K562 (cell line): ENCODE data around the gene PSMA7. TPM values are rescaled to one million over a fixed set of nuclear protein-coding genes. Genes with fewer than 3 reads are reported as not detected.

Source experiments
- ATAC-seq: fragments of 200-7000 bp; cut with Tn5 transposase; 3 replicates; pipeline ENCODE4 v1.9.1; 2020; ENCODE audit warnings: moderate library complexity
- BruUV-seq: library from RNA; stranded (reverse); fragments of 400-500 nt; replicated peaks from 2 replicates; lab custom pipeline; 2021; lab: Mats Ljungman, UMichigan
- CTCF ChIA-PET: fragments of 300-600 bp; formaldehyde crosslinking; extraction: SDS; loops from one replicate; lab custom pipeline; 2021; ENCODE audit warnings: low intra/inter-chr PET ratio; lab: Yijun Ruan, JAX
- POLR2A ChIA-PET: fragments of 300-600, 350-650 bp; sonication (Branson Sonifier 250); formaldehyde crosslinking; extraction: SDS; loops from one replicate; lab custom pipeline; 2021; ENCODE audit warnings: antibody characterized with exemption, inconsistent platforms; lab: Yijun Ruan, JAX
- DNase-seq, 4 experiments: peaks; one replicate each; pipeline versions ENCODE4 v3.0.0 to v3.0.0-alpha.2; 2011 to 2018; ENCODE audit warnings: low spot score in 3 of 4, mixed read lengths in 3 of 4; ENCODE audit errors: extremely low read depth in 1 of 4
- FAIRE-seq: peaks from 2 replicates; lab custom pipeline; 2011; peaks lifted over from hg19 to GRCh38; lab: Jason Lieb, UNC
- H2AFZ ChIP-seq: 2 replicates; pipeline ENCODE4 v1.6.0; 2011; ENCODE audit warnings: low read depth, low read length, control low read depth, inconsistent platforms
- H3K27ac ChIP-seq: fragments of 200-600 bp; 3 replicates; pipeline ENCODE4 v1.8.0; 2011; ENCODE audit warnings: low read depth, mild to moderate bottlenecking, control low read depth, inconsistent platforms, low read length, moderate library complexity, mixed read lengths; ENCODE audit errors: extremely low read depth
- H3K27me3 ChIP-seq, 2 experiments: fragments of 300-600 bp in 1 of 2; 2 replicates in 1 of 2; 3 replicates in 1 of 2; pipeline versions ENCODE4 v1.6.0 to v1.8.0; 2011; ENCODE audit warnings: inconsistent platforms in 2 of 2, low read length in 2 of 2, mild to moderate bottlenecking in 1 of 2, mixed read lengths in 1 of 2, moderate library complexity in 1 of 2; ENCODE audit not compliant: control insufficient read depth in 2 of 2, insufficient read depth in 2 of 2
- H3K36me3 ChIP-seq: fragments of 300-600 bp; 3 replicates; pipeline ENCODE4 v1.8.0; 2011; ENCODE audit warnings: mild to moderate bottlenecking, low read length, inconsistent platforms; ENCODE audit not compliant: control insufficient read depth, insufficient read depth
- H3K4me1 ChIP-seq, 2 experiments: fragments of 200-600 bp in 1 of 2; replicated peaks in 1 of 2; 2 replicates in 1 of 2; 3 replicates in 1 of 2; pipeline versions ENCODE4 v1.5.1 to v1.8.0; 2011; ENCODE audit warnings: inconsistent platforms in 2 of 2, low read length in 2 of 2, mild to moderate bottlenecking in 1 of 2, mixed read lengths in 1 of 2, moderate library complexity in 1 of 2; ENCODE audit not compliant: control insufficient read depth in 2 of 2, insufficient read depth in 2 of 2
- H3K4me2 ChIP-seq: 2 replicates; pipeline ENCODE4 v1.6.1; 2011; ENCODE audit warnings: low read length, control low read depth, inconsistent platforms, mixed read lengths; ENCODE audit not compliant: insufficient read depth
- H3K4me3 ChIP-seq: fragments of 200-600 bp; sonication (generic), shearing (Covaris generic); 2 replicates; pipeline ENCODE4 v1.5.1; 2016; ENCODE audit warnings: control low read depth, inconsistent platforms
- H3K79me2 ChIP-seq: fragments of 200-600 bp; 3 replicates; pipeline ENCODE4 v1.8.0; 2011; ENCODE audit warnings: low read length, inconsistent platforms; ENCODE audit not compliant: control insufficient read depth, insufficient read depth
- H3K9ac ChIP-seq, 2 experiments: 2 replicates each; pipeline versions ENCODE4 v1.6.0 to v1.6.1; 2011; ENCODE audit warnings: low read depth in 2 of 2, low read length in 2 of 2, control low read depth in 1 of 2, inconsistent platforms in 1 of 2, mild to moderate bottlenecking in 1 of 2, mixed read lengths in 1 of 2; ENCODE audit not compliant: insufficient read depth in 1 of 2
- H3K9me1 ChIP-seq: one replicate; pipeline ENCODE4 v1.6.0; 2011; ENCODE audit warnings: inconsistent platforms, mild to moderate bottlenecking, low read length, moderate library complexity; ENCODE audit not compliant: control insufficient read depth, insufficient read depth
- H3K9me3 ChIP-seq: replicated peaks from 2 replicates; pipeline ENCODE4 v1.5.1; 2011; ENCODE audit warnings: low read depth, low read length, inconsistent platforms; ENCODE audit not compliant: control insufficient read depth, insufficient read depth
- H4K20me1 ChIP-seq: replicated peaks from 2 replicates; pipeline ENCODE4 v1.6.1; 2011; ENCODE audit warnings: low read length, inconsistent platforms, mixed read lengths; ENCODE audit not compliant: control insufficient read depth, insufficient read depth
- DDX20 ChIP-seq: fragments of 450-650 bp; IDR thresholded peaks from 2 replicates; pipeline ENCODE4 v1.6.1; 2016; ENCODE audit warnings: missing genetic modification characterization, low read depth, mild to moderate bottlenecking, missing compliant biosample characterization, moderate library complexity
- E4F1 ChIP-seq: fragments of 250-450 bp; sonication (Bioruptor Pico); IDR thresholded peaks from 2 replicates; pipeline ENCODE4 v1.5.0; 2021; ENCODE audit warnings: mild to moderate bottlenecking, borderline replicate concordance
- HEY1 ChIP-seq: fragments of 250-450 bp; sonication (Bioruptor Pico); IDR thresholded peaks from 2 replicates; pipeline ENCODE4 v1.5.0; 2020; ENCODE audit warnings: mild to moderate bottlenecking, moderate library complexity, borderline replicate concordance
- KLF6 ChIP-seq: fragments of 250-450 bp; sonication (Bioruptor Pico); IDR thresholded peaks from 2 replicates; pipeline ENCODE4 v1.4.0; 2020; ENCODE audit warnings: mild to moderate bottlenecking, moderate library complexity, borderline replicate concordance
- MCM2 ChIP-seq: fragments of 450-650 bp; IDR thresholded peaks from 2 replicates; pipeline ENCODE4 v1.6.1; 2017; ENCODE audit warnings: low read depth, mild to moderate bottlenecking
- MTA2 ChIP-seq: fragments of 450-650 bp; IDR thresholded peaks from 2 replicates; pipeline ENCODE4 v1.6.1; 2016; ENCODE audit warnings: low read depth
- PYGO2 ChIP-seq: fragments of 450-650 bp; IDR thresholded peaks from 2 replicates; pipeline ENCODE4 v1.6.1; 2016; ENCODE audit warnings: mild to moderate bottlenecking, missing genetic modification characterization, moderate library complexity, missing compliant biosample characterization
- SMAD2 ChIP-seq: fragments of 150-350 bp; IDR thresholded peaks from 2 replicates; pipeline ENCODE4 v1.6.1; 2014; ENCODE audit warnings: low read depth, mild to moderate bottlenecking, low read length
- SMC3 ChIP-seq: conservative IDR thresholded peaks from 2 replicates; pipeline ENCODE4 v1.6.1; 2011; ENCODE audit warnings: low read depth, low read length, improper control_type of control experiment; ENCODE audit not compliant: insufficient read depth
- TAF7 ChIP-seq: fragments of 450-650 bp; IDR thresholded peaks from 2 replicates; pipeline ENCODE4 v1.6.1; 2016; ENCODE audit warnings: missing genetic modification characterization, missing compliant biosample characterization
- TEAD4 ChIP-seq, 2 experiments: sonication (generic) in 1 of 2; formaldehyde crosslinking in 1 of 2; IDR thresholded peaks; 2 replicates each; pipeline versions ENCODE4 v1.6.1 to v1.8.0; 2012 to 2022; ENCODE audit warnings: borderline replicate concordance in 1 of 2, inconsistent platforms in 1 of 2, low read length in 1 of 2, mild to moderate bottlenecking in 1 of 2, missing genetic modification reagents in 1 of 2
- WGBS: fragments of 100-300 bp; shearing (Covaris generic); methylation state at CpG from one replicate; pipeline ENCODE4 v1.1.6; 2016; ENCODE audit warnings: low coverage, mixed read lengths; ENCODE audit not compliant: insufficient coverage; ENCODE audit errors: missing lambda C conversion rate; 5-methylcytosine and 5-hydroxymethylcytosine counted together
- in situ Hi-C: fragments of 300-500 bp; cut with MboI; formaldehyde crosslinking; loops from 4 replicates; pipeline ENCODE4 v1.15.0; 2018; ENCODE audit warnings: inconsistent platforms, mixed read lengths
- intact Hi-C: fragments of 100-400 bp; cut with micrococcal nuclease; formaldehyde crosslinking; loops from 2 replicates; pipeline ENCODE4 v1.14.2; 2022
- polyA plus RNA-seq, 8 experiments: library from polyadenylated mRNA; depleted of rRNA in 4 of 8; stranded (reverse) in 5 of 8; unstranded in 3 of 8; fragments of >200 nt; fragmentation: Nextera tagmentation in 2 of 8; fragmentation: Illumina TruSeq in 1 of 8; extraction: Ambion mirVana in 2 of 8; extraction: Trizol in 1 of 8; gene quantifications; 2 replicates each; pipeline versions ENCODE4 v1.2.1 to v1.2.3, GENCODE V29; 2011 to 2014; ENCODE audit warnings: inconsistent platforms in 1 of 8, missing spikeins in 1 of 8
- total RNA-seq, 7 experiments: library from RNA; depleted of rRNA in 6 of 7; stranded (reverse); fragments of >200 nt in 6 of 7; fragmentation: Illumina TruSeq in 2 of 7; extraction: Trizol in 2 of 7; gene quantifications; 2 replicates each; pipeline versions ENCODE4 v1.2.1 to v1.2.3, GENCODE V29; 2011 to 2021; ENCODE audit warnings: low replicate concordance in 1 of 7
- TF ChIP-seq, protein P1 (sequence below): fragments of 250-450 bp; sonication (Bioruptor Pico); IDR thresholded peaks from 2 replicates; pipeline ENCODE4 v1.8.0; 2021; ENCODE audit warnings: borderline replicate concordance, mild to moderate bottlenecking, moderate library complexity; ENCODE audit not compliant: poor library complexity, severe bottlenecking
- TF ChIP-seq, protein P2 (sequence below): fragments of 150-350 bp; conservative IDR thresholded peaks from 2 replicates; pipeline ENCODE4 v1.6.1; 2014; ENCODE audit warnings: low read length

PSMA7 gene
- total and polyA plus RNA-seq, 9 of the 15 experiments (the other 6 are each of a cell fraction or from before 2014, with no cell fraction given): 257 to 510 (median 393) TPM

DNA sequence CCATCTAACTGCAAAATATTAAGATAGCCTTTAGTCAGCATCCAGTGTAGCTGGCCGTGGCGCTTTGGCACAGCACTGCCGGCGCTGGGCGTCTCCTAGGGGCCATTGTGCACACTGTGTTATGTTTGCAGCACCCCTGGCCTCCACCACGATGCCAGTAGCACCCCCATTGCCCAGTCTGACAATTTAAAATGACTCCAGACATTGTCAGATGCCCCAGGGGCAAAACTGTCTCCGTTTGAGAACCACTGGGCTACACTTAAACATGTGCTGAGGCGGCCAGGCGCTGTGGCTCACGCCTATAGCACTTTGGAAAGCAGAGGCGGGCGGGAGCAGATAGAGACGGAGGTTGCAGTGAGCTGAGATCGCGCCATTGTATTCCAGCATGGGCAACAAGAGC lies 33.7 kb upstream of the PSMA7 start:
- H3K9ac ChIP-seq: no peak overlapping the region
- 91% methylated on average over 13 of the region's 15 CpGs for WGBS
- peaks cover 0 to 3% of the 10 kb centered on the region in 2 experiments; a peak in 3 of 5 replicates for H3K4me1 ChIP-seq
- no peak for ATAC-seq
- ChIA-PET CTCF (no interaction called here), POLR2A (interaction anchor here (0.6 kb wide), 1 partner anchor 88 kb away, joined by 3 read pairs; no protein-coding TSS in a partner anchor)
- no peak overlapping the region for H2AFZ ChIP-seq
- peaks cover 70% of the 10 kb centered on the region; the same call in 2 of the 3 replicates for H3K36me3 ChIP-seq
- intact Hi-C loops (no loop called here), in situ Hi-C loops (no loop called here)
- no TSS peak for BruUV-seq
- no peak overlapping the region for H3K4me2 ChIP-seq
- peaks cover 2% of the 10 kb centered on the region for H3K79me2 ChIP-seq
- no peak overlapping the region for H3K27ac ChIP-seq
- no peaks in the 10 kb centered on the region for H3K9me1 ChIP-seq
- H4K20me1 ChIP-seq: no peaks in the 10 kb centered on the region
- H3K27me3 ChIP-seq: no peaks in the 10 kb centered on the region
- H3K4me3 ChIP-seq: no peak overlapping the region
- H3K9me3 ChIP-seq: no peaks in the 10 kb centered on the region
- no peak for DNase-seq
- no peak for TF ChIP-seq HEY1 (CRISPR knock-in tag)
- TF ChIP-seq SMC3: no peak
- no peak for TF ChIP-seq SMAD2
- TF ChIP-seq E4F1 (CRISPR knock-in tag): no peak
- no peak for TF ChIP-seq TEAD4 (IDR thresholded peaks at IDR 0.05; ENCODE audit: low read length)
- TF ChIP-seq TEAD4 (CRISPR knock-in tag; IDR thresholded peaks at IDR 0.05; ENCODE audit: borderline replicate concordance): no peak
- no peak for TF ChIP-seq MTA2
- no peak for TF ChIP-seq PYGO2 (tag)
- TF ChIP-seq, protein P1, sequence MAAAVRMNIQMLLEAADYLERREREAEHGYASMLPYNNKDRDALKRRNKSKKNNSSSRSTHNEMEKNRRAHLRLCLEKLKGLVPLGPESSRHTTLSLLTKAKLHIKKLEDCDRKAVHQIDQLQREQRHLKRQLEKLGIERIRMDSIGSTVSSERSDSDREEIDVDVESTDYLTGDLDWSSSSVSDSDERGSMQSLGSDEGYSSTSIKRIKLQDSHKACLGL: no peak
- TF ChIP-seq, protein P2, sequence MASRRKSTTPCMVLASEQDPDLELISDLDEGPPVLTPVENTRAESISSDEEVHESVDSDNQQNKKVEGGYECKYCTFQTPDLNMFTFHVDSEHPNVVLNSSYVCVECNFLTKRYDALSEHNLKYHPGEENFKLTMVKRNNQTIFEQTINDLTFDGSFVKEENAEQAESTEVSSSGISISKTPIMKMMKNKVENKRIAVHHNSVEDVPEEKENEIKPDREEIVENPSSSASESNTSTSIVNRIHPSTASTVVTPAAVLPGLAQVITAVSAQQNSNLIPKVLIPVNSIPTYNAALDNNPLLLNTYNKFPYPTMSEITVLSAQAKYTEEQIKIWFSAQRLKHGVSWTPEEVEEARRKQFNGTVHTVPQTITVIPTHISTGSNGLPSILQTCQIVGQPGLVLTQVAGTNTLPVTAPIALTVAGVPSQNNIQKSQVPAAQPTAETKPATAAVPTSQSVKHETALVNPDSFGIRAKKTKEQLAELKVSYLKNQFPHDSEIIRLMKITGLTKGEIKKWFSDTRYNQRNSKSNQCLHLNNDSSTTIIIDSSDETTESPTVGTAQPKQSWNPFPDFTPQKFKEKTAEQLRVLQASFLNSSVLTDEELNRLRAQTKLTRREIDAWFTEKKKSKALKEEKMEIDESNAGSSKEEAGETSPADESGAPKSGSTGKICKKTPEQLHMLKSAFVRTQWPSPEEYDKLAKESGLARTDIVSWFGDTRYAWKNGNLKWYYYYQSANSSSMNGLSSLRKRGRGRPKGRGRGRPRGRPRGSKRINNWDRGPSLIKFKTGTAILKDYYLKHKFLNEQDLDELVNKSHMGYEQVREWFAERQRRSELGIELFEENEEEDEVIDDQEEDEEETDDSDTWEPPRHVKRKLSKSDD: no peak
- no peak for TF ChIP-seq MCM2
- no peak for TF ChIP-seq DDX20 (tag)
- no peak for TF ChIP-seq KLF6 (CRISPR knock-in tag)
- no peak for TF ChIP-seq TAF7 (tag)
- no peak for FAIRE-seq
